K562 (cell line): Measurements from ENCODE around the gene TNPO2. TPM values are rescaled to one million over a fixed set of nuclear protein-coding genes. Genes with fewer than 3 reads are reported as not detected.

Experiments used
- ADNP ChIP-seq: fragments of 200-800 bp; sonication (Bioruptor generic); IDR thresholded peaks from 2 replicates; pipeline ENCODE4 v1.6.1; 2016; ENCODE audit warnings: missing genetic modification characterization, missing compliant biosample characterization
- ATF1 ChIP-seq, 2 experiments: fragments of 450-650 bp in 1 of 2; IDR thresholded peaks; 2 replicates each; pipeline ENCODE4 v1.6.1; 2016; ENCODE audit warnings: missing compliant biosample characterization in 1 of 2, missing genetic modification characterization in 1 of 2
- ATF7 ChIP-seq: fragments of 450-650 bp; IDR thresholded peaks from 2 replicates; pipeline ENCODE4 v1.7.1; 2014; ENCODE audit warnings: mild to moderate bottlenecking, moderate library complexity
- BCL6 ChIP-seq: fragments of 250-450 bp; sonication (Bioruptor Pico); IDR thresholded peaks from 2 replicates; pipeline ENCODE4 v1.4.0; 2020
- CBFB ChIP-seq: sonication (generic); formaldehyde crosslinking; IDR thresholded peaks from 2 replicates; pipeline ENCODE4 v1.4.0; 2020; ENCODE audit warnings: mild to moderate bottlenecking, missing genetic modification reagents
- ERF ChIP-seq: fragments of 450-650 bp; formaldehyde crosslinking; IDR thresholded peaks from 2 replicates; pipeline ENCODE4 v1.4.0; 2020; ENCODE audit warnings: mild to moderate bottlenecking, mixed read lengths
- ETV1 ChIP-seq: fragments of 450-650 bp; conservative IDR thresholded peaks from 2 replicates; pipeline ENCODE4 v1.6.1; 2016; ENCODE audit warnings: missing genetic modification characterization, control low read depth, low read depth, missing compliant biosample characterization
- PHTF2 ChIP-seq: fragments of 250-450 bp; sonication (Bioruptor Pico); IDR thresholded peaks from 2 replicates; pipeline ENCODE4 v1.5.0; 2021; ENCODE audit warnings: mild to moderate bottlenecking
- POLR3G ChIP-seq: IDR thresholded peaks from 2 replicates; pipeline ENCODE4 v1.6.1; 2011; ENCODE audit not compliant: insufficient read length, insufficient replicate concordance; ENCODE audit errors: extremely low read depth
- SMARCE1 ChIP-seq: fragments of 450-650 bp; IDR thresholded peaks from 2 replicates; pipeline ENCODE4 v1.7.1; 2016; ENCODE audit warnings: mild to moderate bottlenecking
- ZKSCAN3 ChIP-seq: fragments of 250-450 bp; sonication (Bioruptor Pico); IDR thresholded peaks from 2 replicates; pipeline ENCODE4 v1.4.0; 2020
- ZNF696 ChIP-seq: fragments of 250-450 bp; sonication (Bioruptor Pico); conservative IDR thresholded peaks from 2 replicates; pipeline ENCODE4 v1.4.0; 2020; ENCODE audit warnings: mild to moderate bottlenecking, moderate library complexity
- ZNF778 ChIP-seq: fragments of 450-650 bp; formaldehyde crosslinking; IDR thresholded peaks from 2 replicates; pipeline ENCODE4 v1.4.0; 2020; ENCODE audit warnings: mild to moderate bottlenecking, moderate library complexity
- polyA plus RNA-seq, 8 experiments: library from polyadenylated mRNA; depleted of rRNA in 4 of 8; stranded (reverse) in 5 of 8; unstranded in 3 of 8; fragments of >200 nt; fragmentation: Nextera tagmentation in 2 of 8; fragmentation: Illumina TruSeq in 1 of 8; extraction: Ambion mirVana in 2 of 8; extraction: Trizol in 1 of 8; gene quantifications; 2 replicates each; pipeline versions ENCODE4 v1.2.1 to v1.2.3, GENCODE V29; 2011 to 2014; ENCODE audit warnings: inconsistent platforms in 1 of 8, missing spikeins in 1 of 8
- total RNA-seq, 7 experiments: library from RNA; depleted of rRNA in 6 of 7; stranded (reverse); fragments of >200 nt in 6 of 7; fragmentation: Illumina TruSeq in 2 of 7; extraction: Trizol in 2 of 7; gene quantifications; 2 replicates each; pipeline versions ENCODE4 v1.2.1 to v1.2.3, GENCODE V29; 2011 to 2021; ENCODE audit warnings: low replicate concordance in 1 of 7
- TF ChIP-seq, protein P1 (sequence below): sonication (generic); formaldehyde crosslinking; IDR thresholded peaks from 2 replicates; pipeline ENCODE4 v1.8.0; 2023; ENCODE audit warnings: mild to moderate bottlenecking, missing genetic modification reagents
- TF ChIP-seq, protein P2 (sequence below): fragments of 250-450 bp; sonication (Bioruptor Pico); IDR thresholded peaks from 2 replicates; pipeline ENCODE4 v1.8.0; 2021; ENCODE audit warnings: borderline replicate concordance, mild to moderate bottlenecking, moderate library complexity; ENCODE audit not compliant: poor library complexity, severe bottlenecking
- TF ChIP-seq, protein P3 (sequence below): fragments of 250-450 bp; sonication (Bioruptor Pico); IDR thresholded peaks from 2 replicates; pipeline ENCODE4 v1.8.0; 2022; ENCODE audit warnings: inconsistent platforms
- TF ChIP-seq, protein P4 (sequence below): sonication (generic); formaldehyde crosslinking; IDR thresholded peaks from 2 replicates; pipeline ENCODE4 v1.8.1; 2023; ENCODE audit warnings: mild to moderate bottlenecking, missing genetic modification reagents
- TF ChIP-seq, protein P5 (sequence below): IDR thresholded peaks from 2 replicates; pipeline ENCODE4 v1.6.1; 2012; ENCODE audit warnings: low read depth, low read length, improper control_type of control experiment, borderline replicate concordance
- TF ChIP-seq, protein P6 (sequence below), 2 experiments: fragments of 450-650 bp; IDR thresholded peaks; 2 replicates each; pipeline ENCODE4 v1.6.1; 2016

The TNPO2 gene
- total and polyA plus RNA-seq, 9 of the 15 experiments (the other 6 are each of a cell fraction or from before 2014, with no cell fraction given), result 6.0 to 126 (median 53.8) TPM

DNA sequence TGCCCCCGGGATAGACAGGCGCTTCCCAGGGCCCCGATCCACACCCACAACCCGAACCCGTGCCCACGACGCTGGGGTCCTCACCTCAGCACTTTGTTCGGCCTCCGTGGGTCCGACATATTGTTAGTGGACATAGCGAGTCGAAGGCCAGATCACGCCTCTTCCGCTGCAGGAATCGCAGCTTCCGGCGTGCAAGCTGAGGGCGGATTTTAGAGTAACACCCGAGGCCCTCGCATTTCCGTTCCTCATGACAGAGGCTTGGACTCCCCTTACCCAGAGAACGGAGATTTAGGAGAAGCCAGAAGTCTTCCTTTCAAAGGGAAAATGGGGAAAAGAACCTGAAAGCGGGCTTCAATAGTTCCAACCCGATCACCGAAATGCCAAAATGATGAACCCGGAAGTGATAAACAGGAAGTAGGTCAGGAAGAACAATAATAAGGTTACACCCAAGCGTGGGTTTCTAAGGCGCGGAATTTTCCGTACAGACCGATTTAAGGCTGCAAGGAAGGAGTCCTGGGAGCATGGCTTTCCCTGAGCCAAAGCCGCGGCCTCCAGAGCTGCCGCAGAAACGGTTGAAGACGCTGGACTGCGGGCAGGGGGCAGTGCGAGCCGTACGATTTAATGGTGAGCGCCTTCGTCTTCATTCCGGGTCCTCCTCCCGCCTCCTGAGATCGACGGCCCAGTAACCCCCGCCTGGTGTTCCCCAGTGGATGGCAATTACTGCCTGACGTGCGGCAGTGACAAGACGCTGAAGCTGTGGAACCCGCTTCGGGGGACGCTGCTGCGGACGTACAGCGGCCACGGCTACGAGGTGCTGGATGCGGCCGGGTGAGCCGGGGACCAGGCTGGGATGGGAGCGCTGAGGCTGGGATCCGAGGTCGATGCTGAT lies 54.2 kb downstream of the TNPO2 start (continued):
- TF ChIP-seq, protein P1, sequence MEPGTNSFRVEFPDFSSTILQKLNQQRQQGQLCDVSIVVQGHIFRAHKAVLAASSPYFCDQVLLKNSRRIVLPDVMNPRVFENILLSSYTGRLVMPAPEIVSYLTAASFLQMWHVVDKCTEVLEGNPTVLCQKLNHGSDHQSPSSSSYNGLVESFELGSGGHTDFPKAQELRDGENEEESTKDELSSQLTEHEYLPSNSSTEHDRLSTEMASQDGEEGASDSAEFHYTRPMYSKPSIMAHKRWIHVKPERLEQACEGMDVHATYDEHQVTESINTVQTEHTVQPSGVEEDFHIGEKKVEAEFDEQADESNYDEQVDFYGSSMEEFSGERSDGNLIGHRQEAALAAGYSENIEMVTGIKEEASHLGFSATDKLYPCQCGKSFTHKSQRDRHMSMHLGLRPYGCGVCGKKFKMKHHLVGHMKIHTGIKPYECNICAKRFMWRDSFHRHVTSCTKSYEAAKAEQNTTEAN (CRISPR knock-in tag), result no peak
- no peak for TF ChIP-seq SMARCE1
- TF ChIP-seq ETV1 (tag), result peak; percentile 92
- TF ChIP-seq ZNF778, result no peak
- no peak for TF ChIP-seq CBFB (CRISPR knock-in tag)
- TF ChIP-seq, protein P2, sequence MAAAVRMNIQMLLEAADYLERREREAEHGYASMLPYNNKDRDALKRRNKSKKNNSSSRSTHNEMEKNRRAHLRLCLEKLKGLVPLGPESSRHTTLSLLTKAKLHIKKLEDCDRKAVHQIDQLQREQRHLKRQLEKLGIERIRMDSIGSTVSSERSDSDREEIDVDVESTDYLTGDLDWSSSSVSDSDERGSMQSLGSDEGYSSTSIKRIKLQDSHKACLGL, result peak; percentile 39
- TF ChIP-seq, protein P3, sequence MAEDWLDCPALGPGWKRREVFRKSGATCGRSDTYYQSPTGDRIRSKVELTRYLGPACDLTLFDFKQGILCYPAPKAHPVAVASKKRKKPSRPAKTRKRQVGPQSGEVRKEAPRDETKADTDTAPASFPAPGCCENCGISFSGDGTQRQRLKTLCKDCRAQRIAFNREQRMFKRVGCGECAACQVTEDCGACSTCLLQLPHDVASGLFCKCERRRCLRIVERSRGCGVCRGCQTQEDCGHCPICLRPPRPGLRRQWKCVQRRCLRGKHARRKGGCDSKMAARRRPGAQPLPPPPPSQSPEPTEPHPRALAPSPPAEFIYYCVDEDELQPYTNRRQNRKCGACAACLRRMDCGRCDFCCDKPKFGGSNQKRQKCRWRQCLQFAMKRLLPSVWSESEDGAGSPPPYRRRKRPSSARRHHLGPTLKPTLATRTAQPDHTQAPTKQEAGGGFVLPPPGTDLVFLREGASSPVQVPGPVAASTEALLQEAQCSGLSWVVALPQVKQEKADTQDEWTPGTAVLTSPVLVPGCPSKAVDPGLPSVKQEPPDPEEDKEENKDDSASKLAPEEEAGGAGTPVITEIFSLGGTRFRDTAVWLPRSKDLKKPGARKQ (CRISPR knock-in tag), result no peak
- TF ChIP-seq, protein P4, sequence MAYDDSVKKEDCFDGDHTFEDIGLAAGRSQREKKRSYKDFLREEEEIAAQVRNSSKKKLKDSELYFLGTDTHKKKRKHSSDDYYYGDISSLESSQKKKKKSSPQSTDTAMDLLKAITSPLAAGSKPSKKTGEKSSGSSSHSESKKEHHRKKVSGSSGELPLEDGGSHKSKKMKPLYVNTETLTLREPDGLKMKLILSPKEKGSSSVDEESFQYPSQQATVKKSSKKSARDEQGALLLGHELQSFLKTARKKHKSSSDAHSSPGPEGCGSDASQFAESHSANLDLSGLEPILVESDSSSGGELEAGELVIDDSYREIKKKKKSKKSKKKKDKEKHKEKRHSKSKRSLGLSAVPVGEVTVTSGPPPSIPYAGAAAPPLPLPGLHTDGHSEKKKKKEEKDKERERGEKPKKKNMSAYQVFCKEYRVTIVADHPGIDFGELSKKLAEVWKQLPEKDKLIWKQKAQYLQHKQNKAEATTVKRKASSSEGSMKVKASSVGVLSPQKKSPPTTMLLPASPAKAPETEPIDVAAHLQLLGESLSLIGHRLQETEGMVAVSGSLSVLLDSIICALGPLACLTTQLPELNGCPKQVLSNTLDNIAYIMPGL (CRISPR knock-in tag), result no peak
- TF ChIP-seq ERF (CRISPR knock-in tag), result 0 out of 2 replicates have a peak, but pooled peaks have one; percentile 69
- no peak for TF ChIP-seq POLR3G
- no peak for TF ChIP-seq ZKSCAN3 (CRISPR knock-in tag)
- TF ChIP-seq ZNF696 (CRISPR knock-in tag), result no peak
- no peak for TF ChIP-seq PHTF2 (CRISPR knock-in tag)
- TF ChIP-seq, protein P5, sequence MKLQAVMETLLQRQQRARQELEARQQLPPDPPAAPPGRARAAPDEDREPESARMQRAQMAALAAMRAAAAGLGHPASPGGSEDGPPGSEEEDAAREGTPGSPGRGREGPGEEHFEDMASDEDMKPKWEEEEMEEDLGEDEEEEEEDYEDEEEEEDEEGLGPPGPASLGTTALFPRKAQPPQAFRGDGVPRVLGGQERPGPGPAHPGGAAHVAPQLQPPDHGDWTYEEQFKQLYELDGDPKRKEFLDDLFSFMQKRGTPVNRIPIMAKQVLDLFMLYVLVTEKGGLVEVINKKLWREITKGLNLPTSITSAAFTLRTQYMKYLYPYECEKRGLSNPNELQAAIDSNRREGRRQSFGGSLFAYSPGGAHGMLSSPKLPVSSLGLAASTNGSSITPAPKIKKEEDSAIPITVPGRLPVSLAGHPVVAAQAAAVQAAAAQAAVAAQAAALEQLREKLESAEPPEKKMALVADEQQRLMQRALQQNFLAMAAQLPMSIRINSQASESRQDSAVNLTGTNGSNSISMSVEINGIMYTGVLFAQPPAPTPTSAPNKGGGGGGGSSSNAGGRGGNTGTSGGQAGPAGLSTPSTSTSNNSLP, result no peak
- peak; percentile 81 for TF ChIP-seq ATF7
- TF ChIP-seq, protein P6, sequence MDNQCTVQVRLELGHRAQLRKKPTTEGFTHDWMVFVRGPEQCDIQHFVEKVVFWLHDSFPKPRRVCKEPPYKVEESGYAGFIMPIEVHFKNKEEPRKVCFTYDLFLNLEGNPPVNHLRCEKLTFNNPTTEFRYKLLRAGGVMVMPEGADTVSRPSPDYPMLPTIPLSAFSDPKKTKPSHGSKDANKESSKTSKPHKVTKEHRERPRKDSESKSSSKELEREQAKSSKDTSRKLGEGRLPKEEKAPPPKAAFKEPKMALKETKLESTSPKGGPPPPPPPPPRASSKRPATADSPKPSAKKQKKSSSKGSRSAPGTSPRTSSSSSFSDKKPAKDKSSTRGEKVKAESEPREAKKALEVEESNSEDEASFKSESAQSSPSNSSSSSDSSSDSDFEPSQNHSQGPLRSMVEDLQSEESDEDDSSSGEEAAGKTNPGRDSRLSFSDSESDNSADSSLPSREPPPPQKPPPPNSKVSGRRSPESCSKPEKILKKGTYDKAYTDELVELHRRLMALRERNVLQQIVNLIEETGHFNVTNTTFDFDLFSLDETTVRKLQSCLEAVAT (IDR thresholded peaks at IDR 0.05), result no peak
- TF ChIP-seq ADNP (tag), result no peak
- TF ChIP-seq ATF1 (CRISPR knock-in tag; IDR thresholded peaks at IDR 0.05), result no peak
- peak; percentile 95 for TF ChIP-seq ATF1 (tag; IDR thresholded peaks at IDR 0.05)
- no peak for TF ChIP-seq BCL6
